ENCODE data around the gene MACROD2.

- TF ChIP-seq CTCF (IDR thresholded peaks at IDR 0.05) = no peak
- TF ChIP-seq POLR2A (IDR thresholded peaks at IDR 0.05) = no peak
These were observed 1772.9 kb downstream of the MACROD2 start for GRCh38 chr20:15767999-15768741.

Data from uterus (tissue), 2 donors.